GM12878 (cell line): Measurements from ENCODE around the gene BCAS3. TPM values are rescaled to one million over a fixed set of nuclear protein-coding genes. Genes with fewer than 3 reads are reported as not detected.

Experiments used
- ATAC-seq: fragments of 200-7000 bp; cut with Tn5 transposase; 3 replicates; pipeline ENCODE4 v1.9.1; 2020; ENCODE audit warnings: mild to moderate bottlenecking, moderate library complexity
- BruUV-seq: library from RNA; stranded (reverse); fragments of 400-500 nt; replicated peaks from 2 replicates; lab custom pipeline; 2021; lab: Mats Ljungman, UMichigan
- CTCF ChIA-PET: fragments of 300-600 bp; sonication (Branson Sonifier 250); formaldehyde crosslinking; extraction: SDS; loops from one replicate; lab custom pipeline; 2021; ENCODE audit warnings: inconsistent platforms; lab: Yijun Ruan, JAX
- POLR2A ChIA-PET: fragments of 350-600 bp; formaldehyde crosslinking; extraction: SDS; loops from one replicate; lab custom pipeline; 2021; ENCODE audit warnings: inconsistent platforms; lab: Charles Lee
- RAD21 ChIA-PET: fragments of 300-600 bp; sonication (Branson Sonifier 250); formaldehyde crosslinking; loops from one replicate; lab custom pipeline; 2023; ENCODE audit warnings: antibody characterized with exemption; ENCODE audit not compliant: unreplicated experiment; lab: Charles Lee
- SMC1A ChIA-PET: fragments of 300-600 bp; sonication (Branson Sonifier 250); formaldehyde crosslinking; loops from one replicate; lab custom pipeline; 2023; ENCODE audit not compliant: unreplicated experiment, uncharacterized antibody; lab: Charles Lee
- DNase-seq: peaks from one replicate; pipeline ENCODE4 v3.0.0-alpha.2; 2011; ENCODE audit warnings: low read depth, low spot score
- FAIRE-seq: peaks from 3 replicates; lab custom pipeline; 2011; peaks lifted over from hg19 to GRCh38; lab: Jason Lieb, UNC
- H2AFZ ChIP-seq: 2 replicates; pipeline ENCODE4 v1.6.0; 2011; ENCODE audit warnings: low read depth, low read length, control low read depth; ENCODE audit not compliant: control insufficient read depth
- H3K27ac ChIP-seq: 2 replicates; pipeline ENCODE4 v1.5.1; 2011; ENCODE audit warnings: control low read depth; ENCODE audit not compliant: control insufficient read depth, insufficient read depth
- H3K27me3 ChIP-seq, 2 experiments: replicated peaks in 1 of 2; 2 replicates each; pipeline versions ENCODE4 v1.6.0 to v1.6.1; 2011; ENCODE audit warnings: low read length in 1 of 2; ENCODE audit not compliant: control insufficient read depth in 2 of 2, insufficient read depth in 2 of 2
- H3K36me3 ChIP-seq, 2 experiments: 2 replicates each; pipeline ENCODE4 v1.5.1; 2011; ENCODE audit warnings: low read length in 1 of 2; ENCODE audit not compliant: control insufficient read depth in 2 of 2, insufficient read depth in 2 of 2
- H3K4me1 ChIP-seq: 2 replicates; pipeline ENCODE4 v1.6.1; 2011; ENCODE audit warnings: mild to moderate bottlenecking, low read length, moderate library complexity, mixed read lengths; ENCODE audit not compliant: control insufficient read depth, insufficient read depth
- H3K4me2 ChIP-seq: 2 replicates; pipeline ENCODE4 v1.6.0; 2011; ENCODE audit warnings: control low read depth; ENCODE audit not compliant: control insufficient read depth, insufficient read depth
- H3K4me3 ChIP-seq: fragments of 200-600 bp; sonication (generic); 2 replicates; pipeline ENCODE4 v1.5.1; 2016
- H3K79me2 ChIP-seq: 2 replicates; pipeline ENCODE4 v1.6.0; 2011; ENCODE audit warnings: low read length; ENCODE audit not compliant: control insufficient read depth, insufficient read depth
- H3K9ac ChIP-seq: 2 replicates; pipeline ENCODE4 v1.8.0; 2011; ENCODE audit warnings: low read length, control low read depth, mixed read lengths; ENCODE audit not compliant: control insufficient read depth, insufficient read depth
- H3K9me3 ChIP-seq: replicated peaks from 3 replicates; pipeline ENCODE4 v1.5.1; 2011; ENCODE audit warnings: mild to moderate bottlenecking, low read length; ENCODE audit not compliant: control insufficient read depth, insufficient read depth
- H4K20me1 ChIP-seq: 2 replicates; pipeline ENCODE4 v1.6.0; 2011; ENCODE audit not compliant: control insufficient read depth, insufficient read depth
- ASH2L ChIP-seq: fragments of 300-600, 200-600 bp; sonication (generic); IDR thresholded peaks from 2 replicates; pipeline ENCODE4 v1.6.1; 2017; ENCODE audit warnings: low read depth, mild to moderate bottlenecking, borderline replicate concordance
- BMI1 ChIP-seq: fragments of 450-650 bp; IDR thresholded peaks from 2 replicates; pipeline ENCODE4 v1.6.1; 2016; ENCODE audit warnings: mild to moderate bottlenecking, moderate library complexity, borderline replicate concordance
- CHD4 ChIP-seq: fragments of 200-600 bp; sonication (generic); IDR thresholded peaks from 2 replicates; pipeline ENCODE4 v1.6.1; 2016; ENCODE audit warnings: mild to moderate bottlenecking
- E4F1 ChIP-seq: fragments of 450-650 bp; IDR thresholded peaks from 2 replicates; pipeline ENCODE4 v1.6.1; 2018; ENCODE audit warnings: borderline replicate concordance, mild to moderate bottlenecking; ENCODE audit not compliant: partially characterized antibody
- NFXL1 ChIP-seq: fragments of 450-650 bp; IDR thresholded peaks from 2 replicates; pipeline ENCODE4 v1.6.1; 2017; ENCODE audit warnings: antibody characterized with exemption, mild to moderate bottlenecking, borderline replicate concordance
- POU2F2 ChIP-seq: IDR thresholded peaks from 3 replicates; pipeline ENCODE4 v1.6.1; 2011; ENCODE audit warnings: low read depth, mild to moderate bottlenecking, low read length, borderline replicate concordance
- SKIL ChIP-seq: fragments of 450-650 bp; IDR thresholded peaks from 2 replicates; pipeline ENCODE4 v1.6.1; 2017; ENCODE audit warnings: mild to moderate bottlenecking, low read depth, inconsistent platforms; ENCODE audit not compliant: poor library complexity, severe bottlenecking
- SMAD1 ChIP-seq: fragments of 450-650 bp; IDR thresholded peaks from 2 replicates; pipeline ENCODE4 v1.6.1; 2018; ENCODE audit warnings: mild to moderate bottlenecking, low read depth; ENCODE audit not compliant: partially characterized antibody
- SRF ChIP-seq, 2 experiments: IDR thresholded peaks; 2 replicates each; pipeline ENCODE4 v1.6.1; 2011; ENCODE audit warnings: low read depth in 2 of 2, low read length in 2 of 2, mild to moderate bottlenecking in 1 of 2, moderate library complexity in 1 of 2
- STAT3 ChIP-seq: IDR thresholded peaks from 2 replicates; pipeline ENCODE4 v1.6.1; 2011; ENCODE audit warnings: low read depth, low read length, improper control_type of control experiment
- YBX1 ChIP-seq: fragments of 450-650 bp; IDR thresholded peaks from 2 replicates; pipeline ENCODE4 v1.6.1; 2016; ENCODE audit warnings: antibody characterized with exemption
- WGBS: methylation state at CpG from one replicate; pipeline ENCODE4 v1.1.6; 2016; ENCODE audit warnings: low lambda C conversion rate; ENCODE audit not compliant: insufficient replicate concordance, insufficient coverage; ENCODE audit errors: missing lambda C conversion rate; 5-methylcytosine and 5-hydroxymethylcytosine counted together
- in situ Hi-C: fragments of 300-500 bp; cut with MboI; formaldehyde crosslinking; loops from 9 replicates; pipeline ENCODE4 v1.14.3; 2018; ENCODE audit warnings: mixed read lengths
- intact Hi-C: fragments of 100-400 bp; cut with micrococcal nuclease; formaldehyde crosslinking; loops from one replicate; pipeline ENCODE4 v1.14.2; 2022; ENCODE audit not compliant: unreplicated experiment
- polyA plus RNA-seq, 11 experiments: library from polyadenylated mRNA; depleted of rRNA in 4 of 11; unstranded in 6 of 11; stranded (reverse) in 5 of 11; fragments of >200 nt; fragmentation: Nextera tagmentation in 4 of 11; fragmentation: Illumina TruSeq in 1 of 11; extraction: Ambion mirVana in 4 of 11; extraction: Trizol in 1 of 11; gene quantifications; 1 replicate in 1 of 11; 2 replicates in 10 of 11; pipeline versions ENCODE4 v1.2.1 to v1.2.3, GENCODE V29; 2011 to 2016; ENCODE audit warnings: inconsistent platforms in 2 of 11, missing spikeins in 2 of 11, low read depth in 1 of 11
- total RNA-seq, 4 experiments: library from RNA; depleted of rRNA in 3 of 4; stranded (reverse); fragments of >200 nt in 3 of 4; fragmentation: Illumina TruSeq in 1 of 4; extraction: Trizol in 1 of 4; gene quantifications; 2 replicates each; pipeline versions ENCODE4 v1.2.1 to v1.2.3, GENCODE V29; 2013 to 2021

Gene BCAS3
- total and polyA plus RNA-seq, 10 of the 15 experiments (the other 5 are each of a cell fraction or from before 2014, with no cell fraction given): 2.1 to 11.0 (median 6.6) TPM

GRCh38 chr17:60920107-60920506 is 242.5 kb downstream of the BCAS3 start (continued):
- no peak for TF ChIP-seq SKIL
- TF ChIP-seq, all 136 proteins: peak for 0

- CTCF ChIA-PET: interaction anchor here (1.0 kb wide), 1 partner anchor 202 kb away, joined by 3 read pairs; no protein-coding TSS in a partner anchor
- Histone ChIP-seq H3K9ac (no peak overlapping the region), H3K36me3 (no peaks in the 10 kb centered on the region), H3K79me2 (no peaks in the 10 kb centered on the region), H3K27ac (no peak overlapping the region), H3K4me2 (no peak overlapping the region), H4K20me1 (no peaks in the 10 kb centered on the region), H2AFZ (no peak overlapping the region), H3K27me3 (no peaks in the 10 kb centered on the region), H3K9me3 (no peaks in the 10 kb centered on the region), H3K4me3 (no peak overlapping the region), H3K4me1 (no peaks in the 10 kb centered on the region)
- in situ Hi-C loops: no loop called here
- no peak for FAIRE-seq
- SMC1A ChIA-PET: interaction anchor here (1.3 kb wide), 1 partner anchor 16 kb away, joined by 4 read pairs; no protein-coding TSS in a partner anchor
- BruUV-seq: no TSS peak
- DNase-seq: no peak
- POLR2A ChIA-PET: no interaction called here
- TF ChIP-seq NFXL1: no peak
- no peak for TF ChIP-seq E4F1
- no peak for TF ChIP-seq YBX1
- no peak for TF ChIP-seq ASH2L
- TF ChIP-seq POU2F2: no peak
- TF ChIP-seq SMAD1: no peak
- no peak for TF ChIP-seq CHD4
- TF ChIP-seq SRF (IDR thresholded peaks at IDR 0.05; ENCODE audit: low read depth in 2 of 2, low read length in 2 of 2): no peak
- TF ChIP-seq BMI1: no peak
- TF ChIP-seq STAT3: no peak
- intact Hi-C loops: no loop called here
- no peak for ATAC-seq
- WGBS: 39% methylated on average over 1 of the region's 1 CpG
- RAD21 ChIA-PET: no interaction called here
Measured at GRCh38 chr17:60923000-60923399, 245.3 kb downstream of the BCAS3 start.
